ENCODE data around the gene SCARB2.

SCARB2 gene

GRCh38 chr4:76208005-76208765 lies 5.4 kb downstream of the SCARB2 start:
- H3K9ac ChIP-seq: no peak overlapping the region
- no peaks in the 10 kb centered on the region for H4K20me1 ChIP-seq (ENCODE audit: insufficient read depth)
- TF ChIP-seq CTCF (conservative IDR thresholded peaks at IDR 0.05; ENCODE audit: low read depth, low read length): no peak
- no peak overlapping the region for H3K27ac ChIP-seq
- H3K79me2 ChIP-seq (ENCODE audit: insufficient read depth, low read depth): peaks cover 100% of the 10 kb centered on the region
- H3K4me1 ChIP-seq (ENCODE audit: low read depth, poor library complexity, severe bottlenecking): peaks cover 92% of the 10 kb centered on the region
- H3K36me3 ChIP-seq (ENCODE audit: insufficient read depth): no peaks in the 10 kb centered on the region
- H3K27me3 ChIP-seq (ENCODE audit: insufficient read depth, low read depth): no peaks in the 10 kb centered on the region
- H2AFZ ChIP-seq (ENCODE audit: low read depth): no peak overlapping the region
- no peak overlapping the region for H3K4me3 ChIP-seq (IDR thresholded peaks at IDR 0.05; ENCODE audit: insufficient read depth, low read depth, low read length)
- H3K4me2 ChIP-seq: peak overlapping the region; percentile 45

DNA sequence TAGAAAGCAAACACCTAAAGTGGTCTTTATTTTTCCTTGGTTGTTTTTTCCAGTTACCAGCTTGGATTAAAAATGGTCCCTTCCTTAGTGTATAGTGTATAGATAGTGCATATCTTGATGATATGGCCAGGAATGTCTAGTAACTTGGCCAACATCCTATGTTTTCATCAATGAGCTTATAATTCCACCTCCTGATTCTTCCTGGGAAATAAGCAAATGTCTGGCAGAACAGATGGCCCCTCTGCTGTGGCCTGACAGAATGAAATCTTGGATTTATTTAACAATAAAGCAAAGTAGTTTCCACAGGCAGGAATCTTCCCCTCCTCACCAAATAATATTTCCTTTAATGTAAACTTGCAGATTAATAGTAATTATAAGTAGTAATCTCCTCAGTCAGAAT lies 6.1 kb downstream of the SCARB2 start:
- TF ChIP-seq CTCF (conservative IDR thresholded peaks at IDR 0.05; ENCODE audit: low read depth, low read length): no peak
- peak overlapping the region; percentile 45; the same call in 1 of the 2 replicates for H3K4me2 ChIP-seq
- no peak overlapping the region for H3K4me3 ChIP-seq (IDR thresholded peaks at IDR 0.05; ENCODE audit: insufficient read depth, low read depth, low read length)
- no peaks in the 10 kb centered on the region for H4K20me1 ChIP-seq (ENCODE audit: insufficient read depth)
- H3K27me3 ChIP-seq (ENCODE audit: insufficient read depth, low read depth): no peaks in the 10 kb centered on the region
- peaks cover 100% of the 10 kb centered on the region for H3K79me2 ChIP-seq (ENCODE audit: insufficient read depth, low read depth)
- H3K27ac ChIP-seq: no peak overlapping the region
- H2AFZ ChIP-seq (ENCODE audit: low read depth): no peak overlapping the region
- no peak overlapping the region for H3K9ac ChIP-seq
- no peaks in the 10 kb centered on the region for H3K36me3 ChIP-seq (ENCODE audit: insufficient read depth)
- H3K4me1 ChIP-seq (ENCODE audit: low read depth, poor library complexity, severe bottlenecking): peaks cover 98% of the 10 kb centered on the region

DNA sequence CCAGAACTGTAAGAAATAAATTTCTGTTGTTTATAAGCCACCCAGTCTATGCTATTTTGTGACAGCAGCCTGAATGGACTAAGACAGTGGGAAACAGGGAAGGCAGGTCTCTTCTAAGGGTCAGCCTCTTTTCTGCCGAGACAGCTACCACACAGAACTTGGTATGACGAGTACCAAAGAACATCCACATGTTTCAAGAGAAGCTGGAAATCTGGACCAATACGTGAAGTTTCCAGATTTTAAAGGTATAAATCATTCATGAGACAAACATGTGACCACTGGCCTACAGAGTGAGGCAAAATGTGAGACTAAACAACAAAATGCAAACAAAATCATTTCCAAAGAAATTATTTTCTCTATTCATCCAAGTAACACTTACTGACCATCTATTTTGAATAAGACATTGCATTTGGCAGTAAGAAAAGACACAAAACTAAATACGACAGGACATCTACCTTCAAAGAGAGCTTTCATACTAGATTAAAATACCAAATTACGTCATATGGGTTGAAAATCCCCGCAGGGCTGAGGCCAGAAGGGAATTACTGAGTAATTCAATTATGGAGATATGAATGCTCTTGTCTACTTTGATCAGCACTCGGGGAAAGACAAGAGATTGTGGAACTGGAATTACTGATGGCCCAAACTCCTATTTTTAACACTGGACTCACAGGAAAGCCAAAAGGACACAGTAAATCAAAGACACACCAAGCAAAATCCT lies 7.2 kb downstream of the SCARB2 start:
- H3K79me2 ChIP-seq (ENCODE audit: insufficient read depth, low read depth): peaks cover 100% of the 10 kb centered on the region
- peaks cover 100% of the 10 kb centered on the region for H3K4me1 ChIP-seq (ENCODE audit: low read depth, poor library complexity, severe bottlenecking)
- no peak overlapping the region for H3K9ac ChIP-seq
- H3K27me3 ChIP-seq (ENCODE audit: insufficient read depth, low read depth): no peaks in the 10 kb centered on the region
- H3K36me3 ChIP-seq (ENCODE audit: insufficient read depth): no peaks in the 10 kb centered on the region
- TF ChIP-seq CTCF (conservative IDR thresholded peaks at IDR 0.05; ENCODE audit: low read depth, low read length): no peak
- no peak overlapping the region for H2AFZ ChIP-seq (ENCODE audit: low read depth)
- H3K4me3 ChIP-seq (IDR thresholded peaks at IDR 0.05; ENCODE audit: insufficient read depth, low read depth, low read length): no peak overlapping the region
- H4K20me1 ChIP-seq (ENCODE audit: insufficient read depth): no peaks in the 10 kb centered on the region
- H3K4me2 ChIP-seq: peak overlapping the region; percentile 91; the same call in 1 of the 2 replicates
- H3K27ac ChIP-seq: peak overlapping the region; percentile 9; the same call in 1 of the 2 replicates

DNA sequence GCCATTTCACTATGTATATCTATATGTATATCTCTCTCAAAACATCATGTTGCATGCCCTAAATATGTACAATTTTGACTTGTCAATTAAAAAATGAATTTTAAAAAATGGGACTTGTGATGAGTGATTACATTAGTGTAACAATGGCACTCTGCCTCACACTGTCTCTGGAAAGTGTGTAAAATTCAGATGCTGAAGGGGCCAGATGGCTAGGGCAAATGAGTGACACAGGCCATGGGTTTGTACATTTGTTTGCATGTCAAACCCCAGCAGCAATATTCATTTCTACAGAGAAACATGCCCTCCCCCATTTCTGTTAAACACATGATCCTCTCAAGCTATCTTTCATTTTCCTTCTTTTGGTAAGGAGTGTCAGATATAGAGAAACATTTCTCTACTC lies 8.1 kb downstream of the SCARB2 start:
- no peaks in the 10 kb centered on the region for H3K36me3 ChIP-seq (ENCODE audit: insufficient read depth)
- peak overlapping the region; percentile 91; the same call in 1 of the 2 replicates for H3K4me2 ChIP-seq
- H3K9ac ChIP-seq: no peak overlapping the region

More for the DNA sequence above, 8.1 kb downstream of the SCARB2 start:
- TF ChIP-seq CTCF (conservative IDR thresholded peaks at IDR 0.05; ENCODE audit: low read depth, low read length): no peak
- Histone ChIP-seq H3K27me3 (ENCODE audit: insufficient read depth, low read depth) (no peaks in the 10 kb centered on the region), H3K79me2 (ENCODE audit: insufficient read depth, low read depth) (peaks cover 94% of the 10 kb centered on the region), H3K4me1 (ENCODE audit: low read depth, poor library complexity, severe bottlenecking) (peaks cover 100% of the 10 kb centered on the region), H4K20me1 (ENCODE audit: insufficient read depth) (no peaks in the 10 kb centered on the region), H2AFZ (ENCODE audit: low read depth) (no peak overlapping the region), H3K4me3 (IDR thresholded peaks at IDR 0.05; ENCODE audit: insufficient read depth, low read depth, low read length) (no peak overlapping the region), H3K27ac (peak overlapping the region; percentile 9; the same call in 1 of the 2 replicates)

All from KMS-11 (cell line).